Naive thymus-derived CD4-positive, alpha-beta T cell (primary cell): Measurements from ENCODE around the gene TEX22. TPM values are rescaled to one million over a fixed set of nuclear protein-coding genes. Genes with fewer than 3 reads are reported as not detected.

Experiments
- ATAC-seq: fragments of 150-1000 bp; cut with Tn5 transposase; 2 replicates; pipeline ENCODE4 v1.10.0; 2021; ENCODE audit warnings: mild to moderate bottlenecking, moderate library complexity
- CTCF ChIA-PET: fragments of 350-600 bp; sonication (Branson Sonifier 250); formaldehyde crosslinking; loops from one replicate; lab custom pipeline; 2021; ENCODE audit warnings: antibody characterized with exemption; lab: Charles Lee
- POLR2A ChIA-PET: fragments of 350-600 bp; sonication (Branson Sonifier 250); formaldehyde crosslinking; loops from one replicate; lab custom pipeline; 2021; ENCODE audit warnings: antibody characterized with exemption, inconsistent platforms; lab: Charles Lee
- DNase-seq, 9 donors: peaks; one replicate each; pipeline versions ENCODE4 v3.0.0 to v3.0.0-alpha.2; 2020 to 2022; ENCODE audit warnings: mixed read lengths in 1 of 9
- H3K27ac ChIP-seq: one replicate; pipeline ENCODE4 v1.7.0; 2013; ENCODE audit warnings: mild to moderate bottlenecking, low read depth, low read length, moderate library complexity
- H3K27me3 ChIP-seq, 2 donors: one replicate each; pipeline ENCODE4 v1.7.0; 2013; ENCODE audit warnings: low read length in 2 of 2, mild to moderate bottlenecking in 2 of 2, moderate library complexity in 2 of 2; ENCODE audit not compliant: control insufficient read depth in 2 of 2, insufficient read depth in 2 of 2
- H3K36me3 ChIP-seq, 3 experiments: 1 replicate in 2 of 3; 2 replicates in 1 of 3; pipeline ENCODE4 v1.7.0; 2013; ENCODE audit warnings: low read length in 3 of 3, mild to moderate bottlenecking in 3 of 3, moderate library complexity in 1 of 3; ENCODE audit not compliant: insufficient read depth in 3 of 3, control insufficient read depth in 2 of 3
- H3K4me1 ChIP-seq, 2 donors: one replicate each; pipeline ENCODE4 v1.7.0; 2013; ENCODE audit warnings: low read length in 2 of 2, mild to moderate bottlenecking in 2 of 2, moderate library complexity in 1 of 2; ENCODE audit not compliant: control insufficient read depth in 2 of 2, insufficient read depth in 2 of 2
- H3K4me3 ChIP-seq: 2 replicates; pipeline ENCODE4 v1.7.0; 2013; ENCODE audit warnings: mild to moderate bottlenecking, low read length
- H3K9me3 ChIP-seq, 3 experiments: 1 replicate in 2 of 3; 2 replicates in 1 of 3; pipeline ENCODE4 v1.7.0; 2013; ENCODE audit warnings: low read length in 3 of 3; ENCODE audit not compliant: control insufficient read depth in 2 of 3
- H3K27ac Mint-ChIP-seq, 9 donors: one replicate each; pipeline ENCODE4 v1.8.0; 2020 to 2022; ENCODE audit warnings: mixed read lengths in 9 of 9, mild to moderate bottlenecking in 8 of 9, moderate library complexity in 5 of 9, inconsistent platforms in 2 of 9
- H3K27me3 Mint-ChIP-seq, 5 donors: one replicate each; pipeline ENCODE4 v1.8.0; 2021 to 2022; ENCODE audit warnings: mixed read lengths in 5 of 5, mild to moderate bottlenecking in 1 of 5
- H3K36me3 Mint-ChIP-seq, 5 donors: one replicate each; pipeline ENCODE4 v1.8.0; 2020 to 2022; ENCODE audit warnings: mixed read lengths in 5 of 5, mild to moderate bottlenecking in 3 of 5, inconsistent platforms in 1 of 5
- H3K4me1 Mint-ChIP-seq, 7 donors: one replicate each; pipeline ENCODE4 v1.8.0; 2020 to 2022; ENCODE audit warnings: mixed read lengths in 7 of 7, mild to moderate bottlenecking in 3 of 7, inconsistent platforms in 1 of 7
- H3K4me3 Mint-ChIP-seq, 10 donors: one replicate each; pipeline ENCODE4 v1.8.0; 2020 to 2022; ENCODE audit warnings: mild to moderate bottlenecking in 10 of 10, mixed read lengths in 10 of 10, moderate library complexity in 6 of 10, inconsistent platforms in 2 of 10
- H3K9me3 Mint-ChIP-seq, 11 donors: one replicate each; pipeline ENCODE4 v1.8.0; 2020 to 2022; ENCODE audit warnings: mixed read lengths in 11 of 11, mild to moderate bottlenecking in 4 of 11, inconsistent platforms in 1 of 11, moderate library complexity in 1 of 11
- intact Hi-C, 2 donors: fragments of 100-400 bp; cut with micrococcal nuclease; formaldehyde crosslinking; loops; one replicate each; pipeline ENCODE4 v1.15.1; 2023
- polyA plus RNA-seq, 2 donors: library from polyadenylated mRNA; unstranded; fragments of 300-500 nt; fragmentation: Illumina TruSeq; gene quantifications; one replicate each; pipeline ENCODE4 v1.2.3, GENCODE V29; 2021
- total RNA-seq, 6 experiments: library from RNA in 5 of 6; stranded (reverse) in 5 of 6; gene quantifications; 1 replicate in 5 of 6; 2 replicates in 1 of 6; pipeline ENCODE4 v1.2.3 and lab custom pipeline; 2021 to 2026

TEX22 gene
- total and polyA plus RNA-seq, 7 experiments from 2014 or later: 0.21 to 10.5 (median 2.4) TPM

GRCh38 chr14:105378873-105379685 is 19.3 kb upstream of the TEX22 start:
- ChIA-PET CTCF (interaction anchor here (0.6 kb wide), 1 partner anchor 64 kb away, joined by 3 read pairs; no protein-coding TSS in a partner anchor), POLR2A (no interaction called here)
- no peaks in the 10 kb centered on the region for H3K9me3 ChIP-seq
- Mint-ChIP-seq H3K4me3 (no peak overlapping the region), H3K9me3 (no peaks in the 10 kb centered on the region), H3K27me3 (no peaks in the 10 kb centered on the region), H3K36me3 (peaks cover 0 to 10% (median 4%) of the 10 kb centered on the region in 5 donors), H3K4me1 (peaks cover 5 to 12% (median 8%) of the 10 kb centered on the region in 7 donors), H3K27ac (no peak overlapping the region)
- H3K4me1 ChIP-seq: no peaks in the 10 kb centered on the region
- no peak overlapping the region for H3K27ac ChIP-seq
- DNase-seq (no peak), ATAC-seq (no peak)
- H3K27me3 ChIP-seq: no peaks in the 10 kb centered on the region
- H3K36me3 ChIP-seq: peaks cover 0 to 28% (median 3%) of the 10 kb centered on the region in 3 experiments
- no peak overlapping the region for H3K4me3 ChIP-seq
- intact Hi-C loops: no loop called here

- Mint-ChIP-seq H3K27ac (no peak overlapping the region), H3K36me3 (peaks cover 0 to 10% (median 4%) of the 10 kb centered on the region in 5 donors), H3K4me3 (no peak overlapping the region), H3K27me3 (no peaks in the 10 kb centered on the region), H3K4me1 (peaks cover 5 to 12% (median 8%) of the 10 kb centered on the region in 7 donors), H3K9me3 (no peaks in the 10 kb centered on the region)
- Histone ChIP-seq H3K4me1 (no peaks in the 10 kb centered on the region), H3K27me3 (no peaks in the 10 kb centered on the region), H3K27ac (no peak overlapping the region), H3K9me3 (no peaks in the 10 kb centered on the region), H3K36me3 (peaks cover 0 to 36% (median 3%) of the 10 kb centered on the region in 3 experiments), H3K4me3 (no peak overlapping the region)
- POLR2A ChIA-PET: interaction anchor here (0.6 kb wide), 1 partner anchor 91 kb away, joined by 3 read pairs; no protein-coding TSS in a partner anchor
- ATAC-seq: no peak
- CTCF ChIA-PET: no interaction called here
- DNase-seq: no peak
- intact Hi-C loops: no loop called here
These were observed 18.4 kb upstream of the TEX22 start for GRCh38 chr14:105379946-105380345.

GRCh38 chr14:105380756-105381155 is 17.6 kb upstream of the TEX22 start:
- H3K36me3 ChIP-seq: peaks cover 0 to 39% (median 3%) of the 10 kb centered on the region in 3 experiments
- CTCF ChIA-PET: interaction anchor here (1.3 kb wide), 1 partner anchor 11 kb away, joined by 3 read pairs; no protein-coding TSS in a partner anchor
- no peak overlapping the region for H3K4me3 ChIP-seq
- no peaks in the 10 kb centered on the region for H3K9me3 Mint-ChIP-seq
- H3K4me1 ChIP-seq: no peaks in the 10 kb centered on the region
- no peak overlapping the region for H3K27ac Mint-ChIP-seq
- ATAC-seq: no peak
- peaks cover 0 to 10% (median 3%) of the 10 kb centered on the region in 5 donors for H3K36me3 Mint-ChIP-seq
- DNase-seq: no peak
- intact Hi-C loops: no loop called here
- H3K4me3 Mint-ChIP-seq: no peak overlapping the region
- H3K9me3 ChIP-seq: no peaks in the 10 kb centered on the region
- H3K27me3 Mint-ChIP-seq: no peaks in the 10 kb centered on the region
- POLR2A ChIA-PET: no interaction called here
- no peak overlapping the region for H3K27ac ChIP-seq
- peaks cover 1 to 8% (median 4%) of the 10 kb centered on the region in 7 donors for H3K4me1 Mint-ChIP-seq
- H3K27me3 ChIP-seq: no peaks in the 10 kb centered on the region

GRCh38 chr14:105381446-105382342 is 16.6 kb upstream of the TEX22 start:
- Mint-ChIP-seq H3K27me3 (no peaks in the 10 kb centered on the region), H3K36me3 (peaks cover 0 to 10% (median 2%) of the 10 kb centered on the region in 5 donors), H3K9me3 (no peaks in the 10 kb centered on the region), H3K4me1 (peaks cover 0 to 3% (median 0%) of the 10 kb centered on the region in 7 donors), H3K4me3 (no peak overlapping the region), H3K27ac (no peak overlapping the region)
- Histone ChIP-seq H3K27ac (no peak overlapping the region), H3K4me3 (no peak overlapping the region), H3K27me3 (no peaks in the 10 kb centered on the region), H3K36me3 (peaks cover 0 to 39% (median 3%) of the 10 kb centered on the region in 3 experiments), H3K9me3 (no peaks in the 10 kb centered on the region), H3K4me1 (no peaks in the 10 kb centered on the region)
- intact Hi-C loops: no loop called here
- ATAC-seq (no peak), DNase-seq (no peak)
- ChIA-PET POLR2A (no interaction called here), CTCF (interaction anchor here (1.3 kb wide), 1 partner anchor 12 kb away, joined by 3 read pairs; no protein-coding TSS in a partner anchor)

- ChIA-PET POLR2A (no interaction called here), CTCF (interaction anchor here (1.3 kb wide), 1 partner anchor 12 kb away, joined by 3 read pairs; no protein-coding TSS in a partner anchor)
- H3K27me3 ChIP-seq: no peaks in the 10 kb centered on the region
- no peak overlapping the region for H3K27ac Mint-ChIP-seq
- H3K27ac ChIP-seq: no peak overlapping the region
- H3K36me3 ChIP-seq: peaks cover 0 to 39% (median 3%) of the 10 kb centered on the region in 3 experiments
- ATAC-seq (no peak), DNase-seq (no peak)
- peaks cover 0 to 3% (median 0%) of the 10 kb centered on the region in 7 donors for H3K4me1 Mint-ChIP-seq
- peaks cover 0 to 10% (median 2%) of the 10 kb centered on the region in 5 donors for H3K36me3 Mint-ChIP-seq
- intact Hi-C loops: no loop called here
- H3K9me3 ChIP-seq: no peaks in the 10 kb centered on the region
- H3K4me3 ChIP-seq: no peak overlapping the region
- H3K4me3 Mint-ChIP-seq: no peak overlapping the region
- no peaks in the 10 kb centered on the region for H3K4me1 ChIP-seq
- no peaks in the 10 kb centered on the region for H3K27me3 Mint-ChIP-seq
- H3K9me3 Mint-ChIP-seq: no peaks in the 10 kb centered on the region
These were observed 15.8 kb upstream of the TEX22 start for GRCh38 chr14:105382343-105383082.
